C4-2B (cell line): Measurements from ENCODE around the gene SSH2.

Experiments used
- ZFX ChIP-seq: fragments of 450-650 bp; IDR thresholded peaks from 2 replicates; pipeline ENCODE4 v1.6.1; 2017
- TF ChIP-seq, protein P1 (sequence below): fragments of 450-650 bp; conservative IDR thresholded peaks from 2 replicates; pipeline ENCODE4 v1.5.1; 2017; ENCODE audit warnings: mild to moderate bottlenecking

- TF ChIP-seq, protein P1, sequence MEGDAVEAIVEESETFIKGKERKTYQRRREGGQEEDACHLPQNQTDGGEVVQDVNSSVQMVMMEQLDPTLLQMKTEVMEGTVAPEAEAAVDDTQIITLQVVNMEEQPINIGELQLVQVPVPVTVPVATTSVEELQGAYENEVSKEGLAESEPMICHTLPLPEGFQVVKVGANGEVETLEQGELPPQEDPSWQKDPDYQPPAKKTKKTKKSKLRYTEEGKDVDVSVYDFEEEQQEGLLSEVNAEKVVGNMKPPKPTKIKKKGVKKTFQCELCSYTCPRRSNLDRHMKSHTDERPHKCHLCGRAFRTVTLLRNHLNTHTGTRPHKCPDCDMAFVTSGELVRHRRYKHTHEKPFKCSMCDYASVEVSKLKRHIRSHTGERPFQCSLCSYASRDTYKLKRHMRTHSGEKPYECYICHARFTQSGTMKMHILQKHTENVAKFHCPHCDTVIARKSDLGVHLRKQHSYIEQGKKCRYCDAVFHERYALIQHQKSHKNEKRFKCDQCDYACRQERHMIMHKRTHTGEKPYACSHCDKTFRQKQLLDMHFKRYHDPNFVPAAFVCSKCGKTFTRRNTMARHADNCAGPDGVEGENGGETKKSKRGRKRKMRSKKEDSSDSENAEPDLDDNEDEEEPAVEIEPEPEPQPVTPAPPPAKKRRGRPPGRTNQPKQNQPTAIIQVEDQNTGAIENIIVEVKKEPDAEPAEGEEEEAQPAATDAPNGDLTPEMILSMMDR, result no peak
- TF ChIP-seq ZFX, result no peak
These were observed 160.8 kb downstream of the SSH2 start for GRCh38 chr17:29769225-29769624.
